GM12864 (cell line): ENCODE measurements around the gene CTNNB1.

Experiments
- DNase-seq: peaks from one replicate; pipeline ENCODE4 v3.0.0-alpha.2; 2011; ENCODE audit warnings: low read depth
- H3K4me3 ChIP-seq: 2 replicates; pipeline ENCODE4 v1.5.1; 2011; ENCODE audit warnings: mild to moderate bottlenecking, low read depth, low read length, control low read depth
- TF ChIP-seq, protein P1 (sequence below): IDR thresholded peaks from 2 replicates; pipeline ENCODE4 v1.5.1; 2011; ENCODE audit warnings: low read depth, mild to moderate bottlenecking, moderate library complexity, low read length, control low read depth, inconsistent platforms; ENCODE audit errors: missing control alignments

The CTNNB1 gene

DNA sequence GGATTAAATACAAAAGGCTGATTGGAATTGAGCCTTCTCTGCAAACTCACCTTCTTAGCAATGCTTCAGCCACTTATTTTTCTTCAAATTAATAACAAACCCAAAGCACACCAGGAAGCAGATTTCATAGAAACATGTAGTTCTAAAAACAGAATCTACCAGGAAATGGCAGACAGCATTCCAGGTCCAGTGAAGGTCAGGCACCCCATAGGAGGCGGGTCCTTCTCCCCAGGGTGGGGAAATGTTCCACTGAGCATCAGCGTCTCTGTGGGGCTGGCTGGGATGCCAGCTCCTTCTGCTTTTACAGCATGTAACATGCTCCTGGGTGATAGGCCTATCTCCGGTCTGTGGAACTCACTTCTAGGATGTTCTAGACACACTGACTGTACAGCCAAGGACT, 49.2 kb downstream of the CTNNB1 start:
- no peak for DNase-seq
- no peak overlapping the region for H3K4me3 ChIP-seq
- TF ChIP-seq, protein P1, sequence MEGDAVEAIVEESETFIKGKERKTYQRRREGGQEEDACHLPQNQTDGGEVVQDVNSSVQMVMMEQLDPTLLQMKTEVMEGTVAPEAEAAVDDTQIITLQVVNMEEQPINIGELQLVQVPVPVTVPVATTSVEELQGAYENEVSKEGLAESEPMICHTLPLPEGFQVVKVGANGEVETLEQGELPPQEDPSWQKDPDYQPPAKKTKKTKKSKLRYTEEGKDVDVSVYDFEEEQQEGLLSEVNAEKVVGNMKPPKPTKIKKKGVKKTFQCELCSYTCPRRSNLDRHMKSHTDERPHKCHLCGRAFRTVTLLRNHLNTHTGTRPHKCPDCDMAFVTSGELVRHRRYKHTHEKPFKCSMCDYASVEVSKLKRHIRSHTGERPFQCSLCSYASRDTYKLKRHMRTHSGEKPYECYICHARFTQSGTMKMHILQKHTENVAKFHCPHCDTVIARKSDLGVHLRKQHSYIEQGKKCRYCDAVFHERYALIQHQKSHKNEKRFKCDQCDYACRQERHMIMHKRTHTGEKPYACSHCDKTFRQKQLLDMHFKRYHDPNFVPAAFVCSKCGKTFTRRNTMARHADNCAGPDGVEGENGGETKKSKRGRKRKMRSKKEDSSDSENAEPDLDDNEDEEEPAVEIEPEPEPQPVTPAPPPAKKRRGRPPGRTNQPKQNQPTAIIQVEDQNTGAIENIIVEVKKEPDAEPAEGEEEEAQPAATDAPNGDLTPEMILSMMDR = no peak

DNA sequence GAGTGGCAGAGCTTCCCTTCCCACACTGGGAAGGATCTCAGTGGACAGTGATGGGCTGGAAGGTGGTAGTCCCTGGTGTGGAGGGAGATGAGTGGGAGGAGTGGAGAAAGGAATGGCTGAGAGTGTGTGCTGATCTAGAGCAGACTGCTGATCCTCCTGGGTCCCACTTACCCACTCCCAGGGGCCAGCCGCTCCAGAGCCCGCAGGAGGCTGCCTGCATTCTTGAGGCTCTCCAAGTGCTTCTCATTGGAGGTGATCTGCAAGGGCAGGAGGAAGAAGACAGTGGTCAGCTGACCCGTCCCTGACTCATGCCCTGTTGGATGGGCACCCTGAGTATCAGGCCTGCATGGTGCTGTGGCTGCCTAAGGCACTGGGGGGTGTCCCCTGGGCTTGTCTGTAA, 50.0 kb downstream of the CTNNB1 start:
- DNase-seq = no peak
- TF ChIP-seq, protein P1 = no peak
- H3K4me3 ChIP-seq = no peak overlapping the region

DNA sequence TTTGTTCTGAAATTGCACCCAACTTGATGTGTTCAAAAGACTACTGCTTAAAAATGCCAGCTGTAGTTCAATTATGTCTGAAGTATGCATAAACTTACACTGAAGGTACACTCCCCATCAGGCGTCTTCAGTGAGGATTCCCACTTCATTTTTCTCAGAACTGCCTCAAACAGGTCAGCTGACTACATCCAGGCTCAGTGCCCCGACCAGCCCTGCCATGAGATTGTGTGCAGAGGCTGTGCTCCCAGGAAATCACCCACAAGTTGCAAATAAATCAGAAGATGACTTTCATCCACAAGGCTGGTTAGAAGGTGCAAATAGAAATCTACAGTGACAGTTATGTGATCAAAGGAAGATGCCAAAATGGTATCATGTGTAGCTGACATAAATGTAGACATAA, 51.5 kb downstream of the CTNNB1 start:
- TF ChIP-seq, protein P1 = no peak
- no peak for DNase-seq

DNA sequence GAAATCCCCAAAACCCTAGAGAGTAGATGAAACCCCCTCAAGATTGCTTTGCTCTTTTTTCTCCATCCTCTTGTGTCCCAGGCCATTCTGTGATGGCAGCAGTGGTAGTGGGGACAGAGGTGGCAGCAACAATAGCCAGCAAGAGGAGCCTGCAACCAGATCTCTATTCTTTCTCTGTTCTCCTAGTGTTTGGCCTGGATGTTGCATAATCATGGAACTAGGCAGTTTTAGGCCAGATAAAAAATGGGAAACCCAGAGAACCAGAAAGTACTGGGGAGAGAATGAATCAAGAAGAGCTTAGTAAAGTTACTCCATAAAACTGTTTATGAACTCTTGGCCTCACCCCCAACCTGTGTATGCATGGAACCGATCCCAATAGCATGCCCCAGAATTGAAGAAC, 52.3 kb downstream of the CTNNB1 start:
- TF ChIP-seq, protein P1 = no peak
- H3K4me3 ChIP-seq = no peak overlapping the region
- DNase-seq = no peak

More for the DNA sequence above, 51.5 kb downstream of the CTNNB1 start:
- H3K4me3 ChIP-seq = no peak overlapping the region

DNA sequence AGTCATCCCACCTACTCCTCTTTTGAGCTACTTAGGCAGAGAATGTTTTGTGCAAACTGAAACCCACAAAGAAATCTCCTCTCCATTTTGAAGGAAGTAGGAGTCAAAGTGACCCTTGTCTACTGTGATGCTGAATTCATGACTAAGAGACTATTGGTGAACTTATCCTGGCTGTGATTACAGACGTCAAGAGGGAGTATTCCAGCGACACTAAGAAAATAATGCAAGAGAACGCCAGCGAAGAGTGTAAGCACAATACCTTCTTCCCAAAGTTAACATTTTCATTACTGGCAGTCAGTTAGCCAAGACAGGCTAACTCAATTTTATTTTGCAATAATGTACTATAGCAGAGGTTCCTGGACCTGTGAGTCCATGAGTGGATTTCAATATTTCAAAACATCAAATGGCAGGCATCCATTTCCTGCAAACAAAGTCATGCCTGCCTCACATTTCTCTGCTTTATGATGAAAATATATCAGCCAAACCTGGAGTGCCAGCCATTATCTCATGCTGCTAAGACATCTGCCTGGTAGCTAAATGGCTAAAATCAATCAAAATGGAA, 59.0 kb downstream of the CTNNB1 start:
- no peak for DNase-seq
- TF ChIP-seq, protein P1 = no peak
- no peak overlapping the region for H3K4me3 ChIP-seq

DNA sequence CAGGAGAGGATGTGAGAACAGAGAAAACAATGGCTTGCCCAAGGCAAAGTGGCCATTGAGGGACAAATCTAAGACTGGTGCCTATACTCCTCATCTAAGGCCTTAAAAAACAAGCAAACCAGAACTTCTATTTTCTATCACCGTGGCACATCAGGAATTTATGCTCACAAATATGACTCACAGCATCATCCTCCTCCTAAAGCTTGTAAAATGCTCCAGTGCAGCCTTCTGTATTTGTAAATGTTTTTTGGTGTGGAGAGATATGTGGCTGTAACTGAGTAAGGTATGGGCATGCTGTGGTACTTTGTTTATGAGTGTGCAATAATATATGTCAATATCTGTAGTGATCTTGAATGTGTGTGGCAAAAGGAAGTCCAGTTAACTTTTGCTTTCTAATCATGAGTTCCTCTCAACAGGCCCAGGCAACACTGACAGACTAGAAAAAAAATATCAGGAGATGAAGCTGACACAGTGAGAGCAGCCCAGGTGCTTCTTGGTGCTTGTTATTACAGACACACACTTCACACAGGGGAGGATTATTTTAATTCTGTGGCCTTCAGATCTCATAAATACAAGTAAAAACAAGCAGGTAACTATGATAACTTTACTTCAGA, 60.3 kb downstream of the CTNNB1 start:
- DNase-seq = no peak
- TF ChIP-seq, protein P1 = no peak
- no peak overlapping the region for H3K4me3 ChIP-seq

DNA sequence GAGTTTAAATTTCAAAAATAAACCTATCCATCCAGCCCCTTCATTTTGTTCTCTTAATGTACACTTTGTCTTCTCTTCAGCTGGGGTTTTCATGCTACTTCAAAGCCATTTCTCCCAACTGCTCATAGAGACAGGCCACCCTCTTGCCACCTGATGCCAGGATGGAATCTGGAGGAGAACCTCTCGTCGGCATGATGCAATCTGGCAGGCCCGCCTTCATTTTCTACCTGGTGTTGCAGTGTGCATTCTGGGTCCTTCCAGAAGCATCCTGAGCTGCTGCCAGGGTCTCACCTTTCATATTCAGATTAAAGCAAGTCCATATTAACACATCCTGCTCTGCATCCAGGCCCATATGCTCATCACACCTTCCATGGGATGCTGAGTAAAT, 60.8 kb downstream of the CTNNB1 start:
- no peak for DNase-seq
- no peak overlapping the region for H3K4me3 ChIP-seq
- TF ChIP-seq, protein P1 = no peak
